Smooth muscle cell (in vitro differentiated cells): ENCODE results near the gene ADK. TPM values are rescaled to one million over a fixed set of nuclear protein-coding genes. Genes with fewer than 3 reads are reported as not detected.

Source experiments
- DNase-seq: peaks from one replicate; lab custom pipeline; 2025; ENCODE audit not compliant: unreplicated experiment; lab: John Stamatoyannopoulos, UW
- H2AFZ ChIP-seq: fragments of 200-600 bp; sonication (generic); 2 replicates; pipeline ENCODE4 v1.6.0; 2016; ENCODE audit warnings: antibody characterized with exemption, low read depth, mild to moderate bottlenecking
- H3F3A ChIP-seq: fragments of 200-600 bp; sonication (generic); 2 replicates; pipeline ENCODE4 v1.6.0; 2017; ENCODE audit warnings: antibody characterized with exemption, low read depth
- H3K27ac ChIP-seq: fragments of 200-600 bp; sonication (generic); 2 replicates; pipeline ENCODE4 v1.5.1; 2016; ENCODE audit warnings: low read depth, mild to moderate bottlenecking
- H3K27me3 ChIP-seq: fragments of 200-600 bp; sonication (generic); 2 replicates; pipeline ENCODE4 v1.6.1; 2016; ENCODE audit warnings: low read depth, mild to moderate bottlenecking
- H3K36me3 ChIP-seq: fragments of 200-600 bp; sonication (generic); 2 replicates; pipeline ENCODE4 v1.5.1; 2016; ENCODE audit warnings: low read depth
- H3K4me1 ChIP-seq: fragments of 200-600 bp; sonication (generic); 2 replicates; pipeline ENCODE4 v1.5.1; 2016; ENCODE audit warnings: low read depth
- H3K4me2 ChIP-seq: fragments of 200-600 bp; sonication (generic); 2 replicates; pipeline ENCODE4 v1.6.0; 2016; ENCODE audit warnings: mild to moderate bottlenecking
- H3K4me3 ChIP-seq: fragments of 200-600 bp; sonication (generic); 2 replicates; pipeline ENCODE4 v1.5.1; 2016; ENCODE audit warnings: mild to moderate bottlenecking
- H3K79me2 ChIP-seq: fragments of 200-600 bp; sonication (generic); 2 replicates; pipeline ENCODE4 v1.6.0; 2016; ENCODE audit warnings: low read depth, mild to moderate bottlenecking
- H3K9ac ChIP-seq: fragments of 200-600 bp; sonication (generic); 2 replicates; pipeline ENCODE4 v1.6.0; 2016; ENCODE audit warnings: low read depth
- H3K9me3 ChIP-seq: fragments of 200-600 bp; sonication (generic); replicated peaks from 2 replicates; pipeline ENCODE4 v1.5.1; 2016; ENCODE audit warnings: low read depth
- H4K20me1 ChIP-seq: fragments of 200-600 bp; sonication (generic); 2 replicates; pipeline ENCODE4 v1.6.0; 2016; ENCODE audit warnings: low read depth
- CTCF ChIP-seq: fragments of 200-600 bp; sonication (generic); IDR thresholded peaks from 2 replicates; pipeline ENCODE4 v1.5.1; 2017; ENCODE audit warnings: borderline replicate concordance, mild to moderate bottlenecking, antibody characterized with exemption; ENCODE audit not compliant: insufficient read depth, poor library complexity, severe bottlenecking
- whole genome bisulfite sequencing: methylation state at CpG from one replicate; pipeline ENCODE4 v1.1.7; 2016; ENCODE audit warnings: low lambda C conversion rate; 5-methylcytosine and 5-hydroxymethylcytosine counted together
- polyA plus RNA-seq: library from polyadenylated mRNA; unstranded; fragments of >200 nt; fragmentation: Nextera tagmentation; extraction: Ambion mirVana; gene quantifications from 2 replicates; pipeline ENCODE4 v1.2.1, GENCODE V29; 2016
- total RNA-seq: library from RNA; depleted of rRNA; stranded (reverse); fragments of >200 nt; gene quantifications from 2 replicates; pipeline ENCODE4 v1.2.3, GENCODE V29; 2014

Gene ADK
- total and polyA plus RNA-seq, 2 experiments from 2014 or later, result 19.4 to 25.1 TPM

- no peak for TF ChIP-seq CTCF
- peaks cover 21% of the 10 kb centered on the region for H3K9me3 ChIP-seq
- no peak overlapping the region for H3K9ac ChIP-seq
- DNase-seq, result no peak
- no peak overlapping the region for H2AFZ ChIP-seq
- H4K20me1 ChIP-seq, result no peaks in the 10 kb centered on the region
- H3K4me1 ChIP-seq, result no peaks in the 10 kb centered on the region
- peaks cover 4% of the 10 kb centered on the region for H3K79me2 ChIP-seq
- no peak overlapping the region for H3K27ac ChIP-seq
- no peak overlapping the region for H3K4me3 ChIP-seq
- peaks cover 6% of the 10 kb centered on the region for H3K36me3 ChIP-seq
- no peak overlapping the region for H3K4me2 ChIP-seq
- no peaks in the 10 kb centered on the region for H3K27me3 ChIP-seq
- H3F3A ChIP-seq, result no peaks in the 10 kb centered on the region
These were observed 360.0 kb downstream of the ADK start for GRCh38 chr10:74511051-74511450.

- Histone ChIP-seq H3K36me3 (peaks cover 6% of the 10 kb centered on the region), H3K79me2 (peaks cover 4% of the 10 kb centered on the region), H3K4me3 (no peak overlapping the region), H3K4me2 (no peak overlapping the region), H3K27ac (no peak overlapping the region), H2AFZ (no peak overlapping the region), H3K4me1 (no peaks in the 10 kb centered on the region), H3F3A (no peaks in the 10 kb centered on the region), H3K9ac (no peak overlapping the region), H4K20me1 (no peaks in the 10 kb centered on the region), H3K9me3 (peaks cover 21% of the 10 kb centered on the region), H3K27me3 (no peaks in the 10 kb centered on the region)
- no peak for TF ChIP-seq CTCF
- 98% methylated on average over 1 of the region's 1 CpG for WGBS
- DNase-seq, result no peak
These were observed 363.3 kb downstream of the ADK start for GRCh38 chr10:74514322-74514721.

GRCh38 chr10:74518061-74518460 is 367.0 kb downstream of the ADK start:
- no peak for TF ChIP-seq CTCF
- H3K9me3 ChIP-seq, result peaks cover 7% of the 10 kb centered on the region
- no peak overlapping the region for H3K4me3 ChIP-seq
- no peak for DNase-seq
- no peaks in the 10 kb centered on the region for H3F3A ChIP-seq
- no peaks in the 10 kb centered on the region for H3K4me1 ChIP-seq
- H3K27ac ChIP-seq, result no peak overlapping the region
- no peaks in the 10 kb centered on the region for H4K20me1 ChIP-seq
- no peak overlapping the region for H2AFZ ChIP-seq
- no peak overlapping the region for H3K4me2 ChIP-seq
- 87% methylated on average over 1 of the region's 1 CpG for WGBS
- no peak overlapping the region for H3K9ac ChIP-seq
- no peaks in the 10 kb centered on the region for H3K27me3 ChIP-seq
- peaks cover 3% of the 10 kb centered on the region for H3K79me2 ChIP-seq
- peaks cover 4% of the 10 kb centered on the region for H3K36me3 ChIP-seq

- H3F3A ChIP-seq, result no peaks in the 10 kb centered on the region
- no peak for DNase-seq
- no peak overlapping the region for H3K27ac ChIP-seq
- H3K4me3 ChIP-seq, result no peak overlapping the region
- no peaks in the 10 kb centered on the region for H4K20me1 ChIP-seq
- H2AFZ ChIP-seq, result no peak overlapping the region
- H3K4me2 ChIP-seq, result no peak overlapping the region
- no peak overlapping the region for H3K9ac ChIP-seq
- no peak for TF ChIP-seq CTCF
- no peaks in the 10 kb centered on the region for H3K9me3 ChIP-seq
- no peaks in the 10 kb centered on the region for H3K4me1 ChIP-seq
- no peaks in the 10 kb centered on the region for H3K79me2 ChIP-seq
- no peaks in the 10 kb centered on the region for H3K27me3 ChIP-seq
- WGBS, result 94% methylated on average over 1 of the region's 1 CpG
- H3K36me3 ChIP-seq, result no peaks in the 10 kb centered on the region
These were observed 370.5 kb downstream of the ADK start for GRCh38 chr10:74521526-74521925.
